Fibroblast of peridontal ligament (primary cell): ENCODE results near the gene ZC3H7B.
"Not testable (repeated sequence)": the region's sequence is repeated elsewhere in the genome, so short reads cannot be mapped to it uniquely, and the experiment has no call there.

ENCODE experiments used
- DNase-seq: peaks from one replicate; pipeline ENCODE4 v3.0.0-alpha.2; 2010; ENCODE audit errors: extremely low read depth

ZC3H7B gene

GRCh38 chr22:41301085-41302020, at the start of gene ZC3H7B:
Gene ZC3H7B, plus strand, starts transcription at chr22:41301525. Its CDS starts 19,136 bp downstream, at chr22:41320661.
- DNase-seq, result peak; percentile 71

DNA sequence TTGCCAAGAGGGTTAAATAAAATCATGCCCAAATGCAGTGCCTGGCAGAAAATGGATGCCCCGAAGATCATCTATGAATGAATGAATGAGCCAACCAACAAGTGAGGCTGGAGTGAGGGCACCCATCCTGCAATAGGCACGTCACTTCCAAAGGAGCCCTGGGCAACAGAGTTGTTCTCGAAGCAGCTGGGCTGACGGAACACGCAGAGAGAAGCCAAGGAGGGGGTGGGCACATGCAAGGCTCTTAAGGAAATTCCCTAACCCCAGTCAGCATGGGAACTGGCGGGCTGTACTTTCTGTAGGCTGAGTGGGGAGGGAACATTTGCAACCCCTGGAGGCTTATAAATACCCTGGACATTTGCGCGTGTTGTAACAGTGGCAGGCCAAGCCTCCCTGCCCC, 49.0 kb upstream of the ZC3H7B start:
- no peak for DNase-seq

GRCh38 chr22:41254230-41254629, 47.1 kb upstream of the ZC3H7B start:
- DNase-seq, result no peak

DNA sequence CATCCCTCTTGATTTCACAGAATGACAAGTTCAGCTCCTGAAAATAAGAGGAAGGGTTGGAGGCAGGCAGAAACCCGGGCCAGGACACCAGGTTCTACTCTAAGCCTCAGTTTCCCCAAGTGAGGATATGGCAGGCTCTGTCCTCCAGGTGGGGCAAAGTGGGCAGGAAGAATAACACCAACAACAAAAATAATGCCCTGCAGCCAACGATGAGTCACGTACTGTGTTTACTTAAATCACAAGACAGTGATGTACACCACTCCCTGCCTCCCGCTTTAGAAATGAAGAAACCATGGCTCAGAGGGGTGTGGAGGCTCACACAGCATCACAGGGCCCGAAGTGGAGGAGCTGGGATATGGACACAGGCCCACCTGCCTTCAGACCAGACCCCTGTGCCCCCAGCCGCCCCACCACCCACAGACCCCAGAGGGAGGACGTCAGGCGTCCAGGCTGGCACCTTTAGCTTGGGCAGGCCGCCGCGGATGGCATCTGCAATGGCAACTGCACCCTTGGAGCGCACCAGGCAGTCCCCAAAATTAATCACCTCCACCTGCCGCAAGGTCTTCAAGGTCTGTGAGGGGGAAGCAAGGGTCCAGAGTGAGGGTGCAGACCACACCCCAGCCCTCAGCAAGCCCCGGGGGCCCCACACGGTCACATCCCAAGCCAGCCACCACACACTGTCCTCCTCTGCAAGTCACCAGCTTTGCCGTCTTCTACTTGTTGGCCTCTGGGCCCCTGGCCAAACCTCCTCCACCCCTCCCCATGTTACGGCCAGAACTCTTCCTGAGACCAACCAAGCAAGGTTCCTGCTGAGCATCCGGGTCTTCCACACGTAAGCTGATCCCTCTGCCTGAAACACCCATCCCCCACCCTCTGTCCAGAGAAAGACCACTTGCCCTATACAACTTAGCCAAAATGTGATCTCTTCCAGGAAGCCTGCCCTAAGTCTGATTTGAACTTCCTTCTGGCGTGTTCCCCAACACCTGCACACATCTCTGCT, 44.8 kb upstream of the ZC3H7B start:
- DNase-seq, result peak; percentile 63

DNA sequence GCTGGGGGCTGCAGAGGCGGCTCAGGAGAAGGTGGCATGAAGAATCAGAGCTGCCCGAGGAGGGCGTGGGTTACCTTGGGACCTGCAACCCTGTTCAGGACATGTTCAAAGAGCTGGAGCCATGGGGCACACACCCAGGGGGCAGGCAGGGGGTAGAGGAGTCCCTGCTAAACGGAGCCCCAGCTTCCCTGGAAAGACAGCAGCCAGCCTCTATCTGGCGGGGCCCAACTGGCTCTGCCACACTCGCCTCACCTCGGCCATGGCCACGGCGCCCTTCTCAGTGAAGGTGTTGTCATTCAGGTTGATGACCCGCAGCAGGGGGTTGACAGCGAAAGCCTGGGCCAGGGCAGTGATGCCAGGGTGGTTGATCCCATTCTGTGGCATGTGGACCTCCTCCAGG, 43.6 kb upstream of the ZC3H7B start:
- DNase-seq, result no peak

GRCh38 chr22:41259756-41260155, 41.6 kb upstream of the ZC3H7B start:
- DNase-seq, result not testable (repeated sequence)

- DNase-seq, result no peak
These were observed 40.5 kb upstream of the ZC3H7B start for GRCh38 chr22:41260871-41261270.

DNA sequence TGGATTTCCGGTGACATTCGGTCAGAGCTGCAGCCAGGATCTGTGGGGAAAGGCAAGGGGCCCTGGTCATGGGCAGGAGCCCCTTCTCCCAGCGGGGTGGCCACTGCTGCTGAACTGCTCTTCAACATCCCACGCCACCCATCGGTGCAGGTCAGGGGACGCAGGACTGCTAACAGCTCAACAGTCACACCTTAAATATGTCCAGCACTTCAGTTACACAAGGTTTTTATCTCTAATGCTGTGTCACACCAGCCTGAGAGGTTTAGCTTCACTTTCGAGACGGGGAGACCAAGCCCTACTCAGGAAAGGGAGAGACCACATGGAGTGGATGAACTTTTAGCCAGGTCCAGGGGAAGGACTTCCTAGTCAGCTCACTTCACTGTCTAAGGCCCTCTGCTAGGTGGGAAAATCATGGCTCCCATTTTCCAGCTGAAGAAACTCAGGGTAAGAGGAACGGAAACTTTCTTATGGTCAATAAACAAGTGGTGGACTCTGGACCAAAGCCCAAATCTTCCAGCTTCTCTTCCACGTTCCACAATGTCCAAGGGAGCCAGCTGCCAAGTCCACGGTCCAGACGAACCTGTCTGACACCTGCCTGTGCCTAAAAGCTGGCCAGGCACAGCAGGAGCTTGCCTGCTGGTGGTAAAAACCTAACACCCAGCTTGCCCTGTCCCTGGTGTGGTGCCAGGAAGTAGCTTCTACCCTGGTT, 39.6 kb upstream of the ZC3H7B start:
- no peak for DNase-seq

DNA sequence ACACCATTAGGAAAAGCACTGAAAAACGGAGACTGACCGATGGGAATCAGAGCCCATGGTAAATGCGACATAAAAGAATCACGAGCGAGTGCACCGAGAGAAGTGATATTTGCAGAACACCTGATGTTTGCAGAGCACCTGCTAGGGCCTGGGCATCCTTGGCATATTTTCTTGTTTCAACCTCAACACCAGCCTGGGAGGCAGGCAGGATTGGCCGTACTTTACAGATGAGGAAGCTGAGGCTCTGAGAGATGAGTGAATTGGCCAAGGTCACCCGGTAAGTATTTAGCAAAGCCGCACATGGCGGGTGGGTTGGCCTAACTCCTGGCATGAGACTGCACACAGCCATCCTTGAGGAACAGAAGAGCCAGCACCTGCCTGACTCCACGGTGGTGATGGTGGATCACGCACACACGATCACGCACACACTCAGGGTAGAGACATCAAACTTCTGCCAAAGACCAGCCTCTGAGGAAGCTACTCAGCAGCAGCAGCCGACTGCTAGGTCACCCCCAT, 39.0 kb upstream of the ZC3H7B start:
- no peak for DNase-seq

DNA sequence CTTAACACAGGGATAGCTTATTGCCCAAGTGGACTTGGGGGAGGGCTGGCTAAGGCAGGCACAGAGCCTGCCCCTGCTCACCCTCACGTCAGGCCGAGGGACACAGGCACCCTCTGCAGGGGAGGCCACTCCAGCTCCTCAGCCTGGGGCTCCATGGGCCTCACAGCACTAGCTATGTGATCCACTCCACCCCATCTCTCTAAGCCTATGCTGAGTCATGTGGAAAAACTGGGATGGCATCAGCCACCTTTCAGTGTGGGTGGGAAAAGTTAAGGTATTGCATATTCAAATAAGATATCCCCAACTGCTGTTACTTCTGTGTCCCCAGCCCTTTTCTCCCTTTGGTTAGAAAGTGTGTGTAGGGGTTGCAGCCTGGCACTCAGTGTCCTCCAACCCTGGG, 37.6 kb upstream of the ZC3H7B start:
- no peak for DNase-seq

DNA sequence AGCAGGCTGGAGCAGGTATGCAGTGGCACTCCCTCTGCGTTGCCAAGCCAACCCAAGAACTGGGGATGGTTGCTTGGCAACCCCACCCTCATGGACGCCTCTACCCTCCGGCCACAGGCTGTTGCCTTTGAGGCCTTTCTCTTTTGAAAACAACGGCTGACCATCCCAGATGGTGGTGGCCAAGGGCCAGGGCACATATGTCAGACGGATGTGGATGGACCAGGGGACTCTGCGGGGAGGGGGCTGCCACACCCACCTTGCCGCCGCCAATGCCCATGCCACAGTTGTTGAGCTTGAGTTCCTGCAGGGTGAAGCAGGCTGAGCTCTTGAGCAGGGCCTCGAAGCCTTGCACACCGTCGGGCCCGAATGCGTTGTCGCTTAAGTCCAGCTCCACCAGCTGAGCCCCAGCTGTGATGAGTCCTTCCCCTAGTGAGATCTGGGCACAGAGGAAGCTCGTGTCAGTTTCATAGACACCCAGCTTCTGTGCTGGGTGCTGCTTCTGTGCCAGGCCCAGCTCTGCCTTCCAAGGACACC, 36.9 kb upstream of the ZC3H7B start:
- no peak for DNase-seq

DNA sequence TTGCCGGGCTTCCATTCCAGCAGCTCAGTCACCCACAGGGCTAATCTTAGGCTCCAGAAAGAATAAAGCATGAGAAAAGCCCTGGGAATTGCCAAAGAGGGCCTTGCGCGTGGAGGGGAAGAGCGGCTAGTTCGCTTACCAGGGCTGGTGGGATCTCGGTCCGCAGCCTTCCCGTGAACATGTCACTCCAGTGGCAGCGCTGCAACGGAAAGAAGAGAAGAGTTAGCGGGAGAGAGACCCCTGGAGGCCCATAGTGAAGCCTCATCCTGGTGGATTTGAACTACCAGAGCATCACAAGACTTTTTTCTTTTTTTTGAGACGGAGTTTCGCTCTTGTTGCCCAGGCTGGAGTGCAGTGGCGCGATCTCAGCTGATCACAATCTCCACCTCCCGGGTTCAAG, 33.4 kb upstream of the ZC3H7B start:
- no peak for DNase-seq

DNA sequence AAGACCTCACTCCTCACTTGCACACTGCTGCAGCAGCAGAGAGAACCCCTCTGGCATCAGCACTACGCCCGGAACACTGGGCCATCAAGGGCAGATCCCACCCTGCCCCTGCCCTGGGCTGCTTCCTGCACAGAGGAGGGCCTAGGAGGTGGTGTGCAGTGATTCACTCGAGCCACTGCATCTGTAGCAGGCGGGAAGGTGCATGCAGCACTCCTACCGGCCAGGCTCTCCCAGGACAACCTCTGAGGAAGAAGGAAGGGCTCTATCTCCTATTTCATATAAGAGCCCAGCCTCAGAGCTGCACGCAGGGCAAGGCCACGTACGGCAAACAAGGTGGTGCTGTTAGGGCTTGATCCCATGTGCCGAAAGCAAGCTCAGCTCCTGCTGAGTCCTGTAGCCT, 29.5 kb upstream of the ZC3H7B start:
- DNase-seq, result no peak

DNA sequence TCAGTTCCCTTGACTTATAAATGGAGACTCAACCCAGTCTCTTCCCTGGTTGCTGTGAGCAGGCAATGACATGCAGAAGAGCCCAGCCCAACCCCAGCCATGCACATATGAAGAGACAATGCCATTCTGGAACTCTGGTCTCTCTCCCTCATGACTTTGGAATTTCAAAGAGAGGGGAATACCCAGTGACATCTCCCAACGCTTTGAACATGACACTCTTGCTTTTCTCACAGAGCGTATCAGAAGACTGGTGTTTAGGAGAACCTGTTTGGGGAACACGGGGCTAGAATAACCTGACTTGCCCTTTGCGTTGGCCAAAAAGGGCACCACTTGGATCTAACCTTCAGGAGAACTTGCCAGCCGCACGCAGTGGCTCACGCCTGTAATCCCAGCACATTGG, 28.2 kb upstream of the ZC3H7B start:
- no peak for DNase-seq

- DNase-seq, result no peak
These were observed 26.5 kb upstream of the ZC3H7B start for GRCh38 chr22:41274856-41275255.

DNA sequence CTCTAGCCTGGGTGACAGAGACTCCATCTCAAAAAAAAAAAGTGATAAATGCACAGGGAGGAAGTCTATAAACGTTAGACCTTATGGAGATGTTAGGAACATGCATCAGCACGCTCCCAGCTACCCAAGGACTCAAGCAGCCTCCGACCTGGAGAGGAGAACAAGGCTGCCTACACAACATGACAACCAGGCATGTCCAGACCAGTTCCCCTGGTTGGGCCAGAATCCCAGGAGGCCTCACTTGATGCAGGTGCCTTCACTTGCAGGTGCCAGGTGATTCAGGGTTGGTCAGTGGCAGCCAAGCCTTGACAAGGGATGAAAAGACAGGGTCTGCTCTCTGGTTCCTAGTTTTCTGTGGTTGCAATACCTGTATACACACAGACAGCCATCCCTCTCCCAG, 21.3 kb upstream of the ZC3H7B start:
- DNase-seq, result no peak

GRCh38 chr22:41280854-41281253, 20.5 kb upstream of the ZC3H7B start:
- no peak for DNase-seq

GRCh38 chr22:41284465-41284864, 16.9 kb upstream of the ZC3H7B start:
- no peak for DNase-seq

DNA sequence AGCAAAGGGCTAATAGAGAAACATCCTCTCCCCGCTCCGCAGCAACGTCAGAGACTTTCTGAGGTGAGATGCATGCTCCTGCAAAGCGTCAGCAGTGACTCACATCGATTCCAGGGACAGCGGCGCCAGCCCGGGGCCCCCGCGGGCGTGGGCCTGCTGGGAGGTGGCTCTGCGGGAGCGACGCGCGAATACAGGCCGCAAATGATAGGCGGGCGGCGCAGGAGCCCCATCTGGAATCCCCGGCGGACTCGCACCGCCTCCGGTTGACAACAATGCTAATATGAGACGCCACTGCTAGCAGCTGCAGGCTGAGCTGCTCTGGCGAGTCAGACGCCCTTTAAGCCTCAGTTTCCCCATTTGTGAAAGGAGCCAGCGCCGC, 15.9 kb upstream of the ZC3H7B start:
- DNase-seq, result peak; percentile 79

DNA sequence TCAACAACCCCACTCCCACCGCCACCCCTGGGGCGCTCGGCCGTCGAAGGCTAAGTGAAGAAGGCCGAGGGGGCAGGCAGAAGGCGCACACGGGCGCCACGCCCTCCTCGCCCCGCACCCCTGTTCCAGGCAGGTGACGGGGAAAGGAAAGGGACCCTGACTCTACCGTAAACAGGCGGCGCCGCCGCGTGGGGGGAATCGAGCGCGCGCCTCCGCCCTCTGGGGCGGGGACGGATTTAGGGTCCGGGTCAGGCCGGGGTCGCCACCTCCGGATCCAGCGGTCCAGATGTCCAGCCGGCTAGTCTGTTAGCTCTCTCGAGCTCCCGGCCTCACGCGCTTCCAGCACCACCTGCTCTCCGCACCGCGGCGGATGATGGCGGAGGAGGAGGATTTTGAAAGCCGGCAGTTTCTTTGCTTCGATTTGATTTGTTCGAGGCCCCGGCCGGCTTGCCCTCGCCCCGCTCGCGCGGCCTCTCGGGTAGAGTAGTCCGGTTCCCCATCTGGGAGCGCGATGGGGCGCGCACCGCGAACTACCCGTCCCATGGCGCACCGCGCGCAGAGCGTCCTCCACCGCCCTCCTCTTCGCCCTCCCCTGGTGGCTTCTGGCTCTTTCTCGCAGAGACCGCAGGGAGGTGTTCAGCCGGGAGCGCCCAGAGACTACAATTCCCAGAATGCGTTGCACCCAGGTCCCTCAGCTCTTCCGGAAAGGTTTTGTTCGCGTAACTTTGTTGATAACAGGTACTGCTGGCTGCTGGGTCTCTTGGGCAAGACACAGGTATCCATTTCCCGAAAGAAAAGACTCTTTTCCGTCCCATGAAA, 15.3 kb upstream of the ZC3H7B start, which contains the start of gene RANGAP1:
Gene RANGAP1 (minus strand): TSS at position 368 of the 819 bp plus-strand sequence. CDS start 5,143 bp downstream, outside the sequence.
- DNase-seq, result peak; percentile 96
